Vagina (tissue), 2 donors: ENCODE data around the gene MAML2. TPM values are rescaled to one million over a fixed set of nuclear protein-coding genes. Genes with fewer than 3 reads are reported as not detected.

Experiments used
- DNase-seq, 2 donors: peaks; one replicate each; pipeline ENCODE4 v3.0.0-alpha.2; 2017; ENCODE audit errors: extremely low spot score in 2 of 2
- H3K27ac ChIP-seq: fragments of 200-600 bp; sonication (generic); one replicate; pipeline ENCODE4 v1.5.1; 2019
- H3K27me3 ChIP-seq: fragments of 200-600 bp; sonication (generic); one replicate; pipeline ENCODE4 v1.5.1; 2019
- H3K36me3 ChIP-seq, 2 donors: fragments of 200-600 bp; sonication (generic); one replicate each; pipeline ENCODE4 v1.5.1; 2017 to 2019
- H3K4me1 ChIP-seq: fragments of 200-600 bp; sonication (generic); one replicate; pipeline ENCODE4 v1.5.1; 2019
- H3K4me3 ChIP-seq, 2 donors: fragments of 200-600 bp; sonication (generic); 1 replicate in 1 of 2; 2 replicates in 1 of 2; pipeline ENCODE4 v1.5.1; 2016 to 2019
- H3K9me3 ChIP-seq: fragments of 200-600 bp; sonication (generic); one replicate; pipeline ENCODE4 v1.5.1; 2019
- POLR2A ChIP-seq, 2 donors: fragments of 450-650 bp; IDR thresholded peaks; one replicate each; pipeline ENCODE4 v1.6.1; 2017; ENCODE audit warnings: antibody characterized with exemption in 2 of 2, mild to moderate bottlenecking in 2 of 2, moderate library complexity in 2 of 2
- POLR2AphosphoS5 ChIP-seq, 2 donors: sonication (generic); formaldehyde crosslinking; IDR thresholded peaks; one replicate each; pipeline ENCODE4 v1.9.0; 2017; ENCODE audit warnings: antibody characterized with exemption in 2 of 2, mild to moderate bottlenecking in 2 of 2, low read depth in 1 of 2; ENCODE audit not compliant: insufficient read depth in 1 of 2
- intact Hi-C: fragments of 100-400 bp; cut with DNase I; formaldehyde crosslinking; loops from one replicate; pipeline ENCODE4 v1.15.1; 2023
- total RNA-seq: library from RNA; depleted of rRNA; stranded (reverse); fragments of >200 nt; gene quantifications from one replicate; pipeline ENCODE4 v1.2.3, GENCODE V29; 2016
- TF ChIP-seq, protein P1 (sequence below), 3 experiments: fragments of 450-650 bp in 2 of 3; fragments of 200-600 bp in 1 of 3; sonication (generic) in 1 of 3; IDR thresholded peaks; one replicate each; pipeline ENCODE4 v1.5.1; 2017 to 2019; ENCODE audit warnings: antibody characterized with exemption in 3 of 3, mild to moderate bottlenecking in 2 of 3, moderate library complexity in 2 of 3

The MAML2 gene
- total RNA-seq, 1 donor from 2014 or later = 36.3 TPM

DNA sequence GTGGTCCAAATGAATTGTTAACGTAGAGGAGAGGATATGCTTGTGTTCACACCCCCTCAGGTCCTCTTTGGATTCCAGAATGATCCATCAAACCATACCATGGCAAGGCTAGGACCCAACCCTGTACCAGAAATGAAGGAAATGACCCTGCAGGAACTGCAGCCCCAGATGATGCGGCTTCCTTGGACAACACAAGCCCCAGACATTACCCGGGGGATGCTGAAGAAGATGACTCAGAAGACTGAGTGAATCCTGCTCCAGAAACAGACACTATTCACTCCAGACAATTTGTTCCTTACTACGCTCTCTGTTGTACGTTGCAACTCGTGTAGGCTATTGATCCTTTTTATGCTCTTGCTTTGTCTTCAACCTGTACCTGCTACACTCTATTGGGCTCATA lies 403.9 kb downstream of the MAML2 start:
- TF ChIP-seq, protein P1, sequence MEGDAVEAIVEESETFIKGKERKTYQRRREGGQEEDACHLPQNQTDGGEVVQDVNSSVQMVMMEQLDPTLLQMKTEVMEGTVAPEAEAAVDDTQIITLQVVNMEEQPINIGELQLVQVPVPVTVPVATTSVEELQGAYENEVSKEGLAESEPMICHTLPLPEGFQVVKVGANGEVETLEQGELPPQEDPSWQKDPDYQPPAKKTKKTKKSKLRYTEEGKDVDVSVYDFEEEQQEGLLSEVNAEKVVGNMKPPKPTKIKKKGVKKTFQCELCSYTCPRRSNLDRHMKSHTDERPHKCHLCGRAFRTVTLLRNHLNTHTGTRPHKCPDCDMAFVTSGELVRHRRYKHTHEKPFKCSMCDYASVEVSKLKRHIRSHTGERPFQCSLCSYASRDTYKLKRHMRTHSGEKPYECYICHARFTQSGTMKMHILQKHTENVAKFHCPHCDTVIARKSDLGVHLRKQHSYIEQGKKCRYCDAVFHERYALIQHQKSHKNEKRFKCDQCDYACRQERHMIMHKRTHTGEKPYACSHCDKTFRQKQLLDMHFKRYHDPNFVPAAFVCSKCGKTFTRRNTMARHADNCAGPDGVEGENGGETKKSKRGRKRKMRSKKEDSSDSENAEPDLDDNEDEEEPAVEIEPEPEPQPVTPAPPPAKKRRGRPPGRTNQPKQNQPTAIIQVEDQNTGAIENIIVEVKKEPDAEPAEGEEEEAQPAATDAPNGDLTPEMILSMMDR (IDR thresholded peaks at IDR 0.05) = no peak
- no peak for TF ChIP-seq POLR2AphosphoS5 (IDR thresholded peaks at IDR 0.05; ENCODE audit: insufficient read depth in 1 of 2, low read depth in 1 of 2)
- no peak for TF ChIP-seq POLR2A (IDR thresholded peaks at IDR 0.05)
- intact Hi-C loops = no loop called here
- no peaks in the 10 kb centered on the region for H3K9me3 ChIP-seq

DNA sequence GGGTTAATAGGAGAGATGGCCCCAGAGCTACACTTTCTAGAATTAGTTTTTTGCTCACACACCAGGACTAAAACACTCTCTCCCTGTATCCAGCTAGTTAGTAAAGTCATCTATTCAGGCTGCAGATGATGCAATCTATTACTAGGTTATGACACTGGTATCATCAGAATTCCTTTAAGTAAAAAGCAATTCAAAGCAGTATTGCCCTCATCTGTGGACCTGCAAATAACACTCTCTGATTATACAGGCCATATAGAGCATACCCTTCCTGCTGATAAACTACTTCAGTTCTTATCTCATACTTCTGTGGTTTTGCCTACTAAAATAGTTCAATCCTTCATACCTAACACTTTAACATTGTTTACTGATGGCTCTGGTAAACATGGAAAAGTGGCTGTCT lies 405.6 kb downstream of the MAML2 start:
- no peaks in the 10 kb centered on the region for H3K4me1 ChIP-seq
- H3K4me3 ChIP-seq = no peak overlapping the region
- TF ChIP-seq POLR2AphosphoS5 (IDR thresholded peaks at IDR 0.05; ENCODE audit: insufficient read depth in 1 of 2, low read depth in 1 of 2) (no peak), POLR2A (IDR thresholded peaks at IDR 0.05) (no peak)
- TF ChIP-seq, protein P1 (IDR thresholded peaks at IDR 0.05) = no peak
- no peaks in the 10 kb centered on the region for H3K9me3 ChIP-seq
- no peaks in the 10 kb centered on the region for H3K27me3 ChIP-seq
- intact Hi-C loops = no loop called here
- no peak overlapping the region for H3K27ac ChIP-seq
- DNase-seq = no peak
- no peaks in the 10 kb centered on the region for H3K36me3 ChIP-seq

More for the DNA sequence above, 403.9 kb downstream of the MAML2 start:
- H3K4me1 ChIP-seq = no peaks in the 10 kb centered on the region
- no peak overlapping the region for H3K27ac ChIP-seq
- no peak overlapping the region for H3K4me3 ChIP-seq
- no peaks in the 10 kb centered on the region for H3K27me3 ChIP-seq
- DNase-seq = no peak
- H3K36me3 ChIP-seq = no peaks in the 10 kb centered on the region

DNA sequence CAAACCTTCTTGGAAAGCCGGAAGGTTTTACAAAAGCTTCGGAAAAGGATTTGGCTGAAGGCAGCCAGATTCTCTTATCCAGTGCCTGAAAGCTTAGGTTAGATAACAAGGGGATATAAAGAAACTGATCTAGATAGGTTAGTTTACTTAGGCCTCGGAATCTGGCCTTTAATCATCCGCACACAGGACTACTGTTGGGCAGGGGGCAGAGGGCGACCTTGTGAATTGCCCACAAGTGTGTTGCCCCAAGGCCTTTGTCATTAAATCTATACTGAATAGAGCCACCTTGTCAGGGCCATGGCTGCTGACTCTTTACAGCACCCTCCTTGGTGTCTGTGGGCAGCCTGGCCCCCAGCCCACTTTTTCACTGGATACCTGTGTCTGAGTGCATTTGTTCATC lies 409.4 kb downstream of the MAML2 start:
- Histone ChIP-seq H3K4me3 (no peak overlapping the region), H3K9me3 (no peaks in the 10 kb centered on the region), H3K36me3 (no peaks in the 10 kb centered on the region), H3K27ac (no peak overlapping the region), H3K4me1 (no peaks in the 10 kb centered on the region), H3K27me3 (no peaks in the 10 kb centered on the region)
- intact Hi-C loops = no loop called here
- no peak for DNase-seq
- no peak for TF ChIP-seq POLR2AphosphoS5 (IDR thresholded peaks at IDR 0.05; ENCODE audit: insufficient read depth in 1 of 2, low read depth in 1 of 2)
- TF ChIP-seq POLR2A (IDR thresholded peaks at IDR 0.05) = no peak
- TF ChIP-seq, protein P1 (IDR thresholded peaks at IDR 0.05) = no peak

DNA sequence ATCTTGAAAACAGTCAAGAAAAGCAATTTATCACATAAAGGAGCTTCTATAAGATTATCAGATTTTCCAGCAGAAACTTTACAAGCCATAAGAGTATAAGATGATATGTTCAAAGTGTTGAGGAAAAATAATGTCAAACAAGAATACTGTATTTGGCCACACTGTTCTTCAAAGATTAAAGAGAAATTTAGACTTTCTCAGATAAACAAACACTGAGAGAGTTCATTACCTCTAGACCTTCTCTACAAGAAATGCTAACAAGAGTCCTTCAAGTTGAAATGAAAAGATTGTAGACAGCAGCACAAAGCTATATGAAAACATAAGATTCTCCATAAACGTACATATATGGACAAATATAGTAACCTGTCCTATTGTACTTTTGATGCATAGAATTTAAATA lies 411.1 kb downstream of the MAML2 start:
- TF ChIP-seq, protein P1 (IDR thresholded peaks at IDR 0.05) = no peak
- TF ChIP-seq POLR2AphosphoS5 (IDR thresholded peaks at IDR 0.05; ENCODE audit: insufficient read depth in 1 of 2, low read depth in 1 of 2) (no peak), POLR2A (IDR thresholded peaks at IDR 0.05) (no peak)

DNA sequence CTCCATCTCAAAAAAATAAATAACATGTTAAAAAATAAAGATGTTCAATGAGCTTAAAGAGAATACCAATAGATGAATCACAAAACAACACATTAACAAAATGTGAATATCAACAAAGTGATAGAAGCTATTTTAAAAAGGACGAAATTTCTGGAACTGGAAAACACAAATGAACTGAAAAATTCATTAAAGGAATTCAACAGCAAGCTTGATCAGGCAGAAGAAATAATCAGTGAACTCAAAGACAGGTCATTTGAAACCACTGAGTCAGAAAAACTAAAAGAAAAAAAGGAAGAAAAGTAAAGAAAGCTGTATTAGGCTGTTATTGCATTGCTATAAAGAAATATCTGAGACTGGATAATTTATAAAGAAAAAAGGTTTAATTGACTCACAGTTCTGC lies 412.0 kb downstream of the MAML2 start:
- DNase-seq = no peak
- intact Hi-C loops = no loop called here
- Histone ChIP-seq H3K4me3 (no peak overlapping the region), H3K27me3 (no peaks in the 10 kb centered on the region), H3K27ac (no peak overlapping the region), H3K36me3 (no peaks in the 10 kb centered on the region), H3K9me3 (no peaks in the 10 kb centered on the region), H3K4me1 (no peaks in the 10 kb centered on the region)
- TF ChIP-seq, protein P1 (IDR thresholded peaks at IDR 0.05) = no peak
- TF ChIP-seq POLR2A (IDR thresholded peaks at IDR 0.05) (no peak), POLR2AphosphoS5 (IDR thresholded peaks at IDR 0.05; ENCODE audit: insufficient read depth in 1 of 2, low read depth in 1 of 2) (no peak)

More for the DNA sequence above, 411.1 kb downstream of the MAML2 start:
- no peaks in the 10 kb centered on the region for H3K27me3 ChIP-seq
- no peaks in the 10 kb centered on the region for H3K36me3 ChIP-seq
- DNase-seq = no peak
- H3K4me3 ChIP-seq = no peak overlapping the region
- no peaks in the 10 kb centered on the region for H3K4me1 ChIP-seq
- H3K9me3 ChIP-seq = no peaks in the 10 kb centered on the region
- H3K27ac ChIP-seq = no peak overlapping the region
- intact Hi-C loops = no loop called here
